ENCODE measurements around the gene OR2T11.

DNA sequence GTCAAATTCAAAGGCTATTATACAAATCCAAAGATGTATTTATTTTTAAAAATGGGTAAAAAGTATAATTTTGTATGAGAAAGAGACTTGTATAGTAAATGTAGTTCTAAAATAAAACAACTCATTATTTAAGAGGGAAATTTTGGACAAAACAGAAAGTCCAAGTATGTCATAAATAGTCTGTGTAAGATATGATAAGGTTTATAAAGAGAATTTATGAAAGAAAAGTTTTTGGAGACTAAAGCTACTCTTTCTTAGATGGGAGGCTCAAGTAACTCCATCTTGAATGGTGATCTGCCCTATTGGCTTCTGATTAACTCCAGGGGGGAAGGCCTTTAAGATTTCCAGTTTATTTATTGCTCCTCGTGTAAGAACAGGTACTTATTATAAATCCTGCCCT is 35.1 kb upstream of the OR2T11 start:
- no peak for TF ChIP-seq REST (IDR thresholded peaks at IDR 0.05; ENCODE audit: insufficient read depth in 1 of 2, low read depth in 2 of 2, low read length in 2 of 2)
- no peak for TF ChIP-seq SIN3A (IDR thresholded peaks at IDR 0.05; ENCODE audit: borderline replicate concordance, insufficient read depth, low read length)
- TF ChIP-seq POLR2AphosphoS5 (IDR thresholded peaks at IDR 0.05; ENCODE audit: low read depth, low read length), result no peak
- TF ChIP-seq TAF1 (IDR thresholded peaks at IDR 0.05; ENCODE audit: borderline replicate concordance, insufficient read depth, low read length), result no peak
- no peak for TF ChIP-seq FOXP2 (optimal IDR thresholded peaks at IDR 0.05; ENCODE audit: borderline replicate concordance, extremely low read depth, extremely low read length, insufficient read depth)
